Mesendoderm (in vitro differentiated cells): Measurements from ENCODE around the gene SMIM38.

Experiments used
- DNase-seq: peaks from one replicate; pipeline ENCODE4 v3.0.0; 2013
- H2AK5ac ChIP-seq: 2 replicates; pipeline ENCODE4 v1.6.1; 2013; ENCODE audit warnings: low read length, inconsistent platforms
- H2BK120ac ChIP-seq: 2 replicates; pipeline ENCODE4 v1.6.1; 2013; ENCODE audit warnings: low read depth, mild to moderate bottlenecking, low read length, moderate library complexity, mixed read lengths
- H2BK15ac ChIP-seq: replicated peaks from 2 replicates; pipeline ENCODE4 v1.6.1; 2013; ENCODE audit warnings: low read depth, mild to moderate bottlenecking, moderate library complexity
- H2BK5ac ChIP-seq: 2 replicates; pipeline ENCODE4 v1.6.1; 2013; ENCODE audit warnings: low read length, inconsistent platforms
- H3K18ac ChIP-seq: 2 replicates; pipeline ENCODE4 v1.6.1; 2013; ENCODE audit warnings: mild to moderate bottlenecking, low read length, mixed read lengths
- H3K23ac ChIP-seq: one replicate; pipeline ENCODE4 v1.6.1; 2013; ENCODE audit warnings: low read length
- H3K27ac ChIP-seq: 2 replicates; pipeline ENCODE4 v1.5.1; 2013; ENCODE audit warnings: low read depth, mild to moderate bottlenecking, inconsistent platforms, low read length, moderate library complexity
- H3K27me3 ChIP-seq: 2 replicates; pipeline ENCODE4 v1.6.1; 2013; ENCODE audit warnings: low read length, control low read depth, mild to moderate bottlenecking, inconsistent platforms; ENCODE audit not compliant: insufficient read depth, poor library complexity
- H3K36me3 ChIP-seq: 2 replicates; pipeline ENCODE4 v1.6.1; 2013; ENCODE audit warnings: low read length, inconsistent platforms; ENCODE audit not compliant: control insufficient read depth, insufficient read depth
- H3K4ac ChIP-seq: one replicate; pipeline ENCODE4 v1.6.1; 2013; ENCODE audit warnings: low read depth, mild to moderate bottlenecking, low read length, moderate library complexity
- H3K4me1 ChIP-seq: 2 replicates; pipeline ENCODE4 v1.6.1; 2013; ENCODE audit warnings: low read depth, low read length, inconsistent platforms; ENCODE audit not compliant: control insufficient read depth
- H3K4me2 ChIP-seq: 2 replicates; pipeline ENCODE4 v1.6.1; 2013; ENCODE audit warnings: low read length
- H3K4me3 ChIP-seq: 2 replicates; pipeline ENCODE4 v1.5.1; 2013; ENCODE audit warnings: mild to moderate bottlenecking, low read length
- H3K56ac ChIP-seq: one replicate; pipeline ENCODE4 v1.6.1; 2013; ENCODE audit warnings: low read length
- H3K79me1 ChIP-seq: 2 replicates; pipeline ENCODE4 v1.6.1; 2013; ENCODE audit warnings: low read length, inconsistent platforms
- H3K79me2 ChIP-seq: 2 replicates; pipeline ENCODE4 v1.6.1; 2013; ENCODE audit warnings: mild to moderate bottlenecking, low read length; ENCODE audit not compliant: control insufficient read depth, insufficient read depth
- H3K9ac ChIP-seq: 2 replicates; pipeline ENCODE4 v1.6.1; 2013; ENCODE audit warnings: low read length, inconsistent platforms
- H4K5ac ChIP-seq: one replicate; pipeline ENCODE4 v1.6.1; 2013; ENCODE audit warnings: low read length
- H4K8ac ChIP-seq: one replicate; pipeline ENCODE4 v1.6.1; 2013; ENCODE audit warnings: low read depth, mild to moderate bottlenecking, control low read depth, low read length, moderate library complexity
- WGBS: extraction: QIAGEN DNeasy Blood & Tissue Kit; methylation state at CpG from one replicate; pipeline ENCODE4 v1.1.7; 2013; ENCODE audit warnings: low lambda C conversion rate, missing lambda C conversion rate; ENCODE audit not compliant: insufficient coverage; ENCODE audit errors: extremely low coverage; 5-methylcytosine and 5-hydroxymethylcytosine counted together

Gene SMIM38

DNA sequence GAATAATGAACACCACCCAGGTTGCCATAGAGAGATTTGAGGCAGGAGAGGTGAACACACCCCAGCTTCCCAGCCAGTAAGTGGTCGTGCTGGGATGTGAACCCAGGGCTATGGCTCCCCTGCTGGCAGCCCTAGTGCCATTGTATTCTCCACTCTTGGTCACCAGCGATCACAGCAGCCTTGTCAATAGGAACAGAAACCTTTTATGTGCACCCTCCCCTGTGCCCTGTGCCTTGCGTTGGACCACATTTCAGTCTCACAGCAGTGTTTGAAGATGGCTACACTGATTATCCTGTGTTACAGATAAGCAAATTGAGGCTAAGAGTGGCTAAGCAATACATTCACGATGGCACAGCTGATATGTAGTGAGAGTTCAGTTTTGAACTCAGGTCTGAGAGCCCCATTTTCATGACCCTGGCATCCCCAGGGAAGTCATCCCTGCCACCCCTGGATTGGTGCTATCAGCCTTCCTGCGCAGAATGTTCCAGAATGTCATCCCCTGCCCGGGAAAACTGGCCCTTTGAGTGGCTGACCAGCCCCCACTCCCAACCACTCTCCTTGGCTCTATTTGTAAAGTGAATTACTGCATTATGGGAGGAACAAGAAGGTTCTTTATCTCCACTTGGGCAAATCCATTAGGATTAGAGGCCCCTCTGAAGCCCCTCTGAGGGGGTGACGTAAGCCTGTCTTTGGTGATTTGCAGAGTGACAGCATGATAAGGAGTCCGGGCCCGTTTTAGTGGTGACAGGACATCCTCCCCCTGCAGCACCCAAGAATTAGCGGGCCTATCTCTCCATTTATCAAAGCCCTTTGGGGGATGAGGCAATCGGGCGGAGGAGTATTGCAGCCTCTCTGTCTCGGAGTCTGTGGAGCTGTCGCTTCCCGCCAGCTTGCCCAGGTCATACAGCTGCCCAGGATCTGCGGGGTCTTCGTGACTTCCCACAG, 30.9 kb downstream of the SMIM38 start:
- no peak overlapping the region for H4K8ac ChIP-seq
- H2BK5ac ChIP-seq = no peak overlapping the region
- no peak overlapping the region for H3K27ac ChIP-seq
- H4K5ac ChIP-seq = no peak overlapping the region
- H3K56ac ChIP-seq = no peak overlapping the region
- H3K9ac ChIP-seq = no peak overlapping the region
- H3K23ac ChIP-seq = no peak overlapping the region
- no peaks in the 10 kb centered on the region for H3K79me2 ChIP-seq
- H2BK15ac ChIP-seq = no peak overlapping the region
- WGBS = no CpG with 5 or more reads among the region's 17 CpGs
- no peak overlapping the region for H3K4me3 ChIP-seq
- H3K4ac ChIP-seq = no peak overlapping the region
- H3K79me1 ChIP-seq = no peaks in the 10 kb centered on the region
- H2BK120ac ChIP-seq = no peak overlapping the region
- no peaks in the 10 kb centered on the region for H3K27me3 ChIP-seq
- no peaks in the 10 kb centered on the region for H3K36me3 ChIP-seq
- no peak overlapping the region for H2AK5ac ChIP-seq
- DNase-seq = no peak
- H3K4me2 ChIP-seq = no peak overlapping the region
- H3K18ac ChIP-seq = no peak overlapping the region
- no peaks in the 10 kb centered on the region for H3K4me1 ChIP-seq

DNA sequence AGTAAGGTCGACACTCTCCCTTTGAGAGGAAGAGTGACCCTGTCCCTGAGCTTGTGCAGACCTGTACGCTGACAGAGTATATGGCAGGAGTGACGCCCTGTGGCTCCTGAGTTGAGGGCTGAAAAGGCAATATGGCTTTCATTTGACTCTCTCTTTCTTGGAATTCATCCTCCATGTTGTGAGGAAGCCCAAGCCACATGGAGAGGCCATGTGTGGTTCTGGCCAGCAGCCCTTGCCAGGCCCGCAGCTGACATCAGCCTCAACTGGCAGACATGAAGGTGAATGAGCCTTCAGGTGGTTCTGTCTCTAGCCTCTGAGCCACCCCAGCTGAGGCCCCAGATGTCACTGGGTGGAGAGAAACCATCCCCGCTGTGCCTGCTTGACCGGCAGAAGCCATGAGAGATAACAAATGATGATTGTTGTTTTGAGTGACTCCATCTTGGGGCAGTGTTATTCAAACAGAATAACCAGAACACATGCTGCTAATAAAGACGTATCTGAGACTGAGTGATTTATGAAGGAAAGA, 31.9 kb downstream of the SMIM38 start:
- Histone ChIP-seq H2BK5ac (no peak overlapping the region), H3K27ac (no peak overlapping the region), H4K8ac (no peak overlapping the region), H3K4me1 (no peaks in the 10 kb centered on the region), H4K5ac (no peak overlapping the region), H3K9ac (no peak overlapping the region), H3K23ac (no peak overlapping the region), H3K4me2 (no peak overlapping the region), H3K27me3 (no peaks in the 10 kb centered on the region), H3K79me1 (no peaks in the 10 kb centered on the region), H2BK120ac (no peak overlapping the region), H3K36me3 (no peaks in the 10 kb centered on the region), H2AK5ac (no peak overlapping the region), H3K4ac (no peak overlapping the region), H3K4me3 (no peak overlapping the region), H3K56ac (no peak overlapping the region), H3K18ac (no peak overlapping the region), H2BK15ac (no peak overlapping the region), H3K79me2 (no peaks in the 10 kb centered on the region)
- no peak for DNase-seq
- WGBS = no CpG with 5 or more reads among the region's 7 CpGs

GRCh38 chr11:69189059-69189458, 33.3 kb downstream of the SMIM38 start:
- H3K18ac ChIP-seq = no peak overlapping the region
- no peak overlapping the region for H2BK15ac ChIP-seq
- no peak overlapping the region for H3K4me3 ChIP-seq
- H4K8ac ChIP-seq = no peak overlapping the region
- no peak overlapping the region for H3K4ac ChIP-seq
- no peaks in the 10 kb centered on the region for H3K27me3 ChIP-seq
- no peak overlapping the region for H3K23ac ChIP-seq
- no peak overlapping the region for H3K9ac ChIP-seq
- no peak overlapping the region for H3K27ac ChIP-seq
- H3K79me1 ChIP-seq = no peaks in the 10 kb centered on the region
- H3K79me2 ChIP-seq = no peaks in the 10 kb centered on the region
- no peaks in the 10 kb centered on the region for H3K4me1 ChIP-seq
- no peak overlapping the region for H2BK5ac ChIP-seq
- no peaks in the 10 kb centered on the region for H3K36me3 ChIP-seq
- DNase-seq = no peak
- no peak overlapping the region for H2AK5ac ChIP-seq
- no peak overlapping the region for H3K56ac ChIP-seq
- H3K4me2 ChIP-seq = no peak overlapping the region
- no CpG with 5 or more reads among the region's 3 CpGs for WGBS
- no peak overlapping the region for H4K5ac ChIP-seq
- no peak overlapping the region for H2BK120ac ChIP-seq

- Histone ChIP-seq H3K27me3 (no peaks in the 10 kb centered on the region), H4K8ac (no peak overlapping the region), H2AK5ac (no peak overlapping the region), H3K36me3 (no peaks in the 10 kb centered on the region), H3K79me1 (no peaks in the 10 kb centered on the region), H3K4me1 (no peaks in the 10 kb centered on the region), H3K56ac (no peak overlapping the region), H3K4ac (no peak overlapping the region), H2BK15ac (no peak overlapping the region), H3K79me2 (no peaks in the 10 kb centered on the region), H3K4me3 (no peak overlapping the region), H2BK120ac (no peak overlapping the region), H2BK5ac (no peak overlapping the region), H3K4me2 (no peak overlapping the region), H4K5ac (no peak overlapping the region), H3K23ac (no peak overlapping the region), H3K9ac (no peak overlapping the region), H3K27ac (no peak overlapping the region), H3K18ac (no peak overlapping the region)
- WGBS = no CpG with 5 or more reads among the region's 18 CpGs
- no peak for DNase-seq
These were observed 35.2 kb downstream of the SMIM38 start for GRCh38 chr11:69190796-69191536.

GRCh38 chr11:69192301-69192721, 36.6 kb downstream of the SMIM38 start:
- Histone ChIP-seq H3K4ac (no peak overlapping the region), H2BK5ac (no peak overlapping the region), H2BK15ac (no peak overlapping the region), H4K8ac (no peak overlapping the region), H3K18ac (no peak overlapping the region), H3K79me2 (no peaks in the 10 kb centered on the region), H3K27me3 (no peaks in the 10 kb centered on the region), H2AK5ac (no peak overlapping the region), H3K9ac (no peak overlapping the region), H3K27ac (no peak overlapping the region), H3K4me1 (no peaks in the 10 kb centered on the region), H3K36me3 (no peaks in the 10 kb centered on the region), H3K4me2 (no peak overlapping the region), H3K4me3 (no peak overlapping the region), H3K79me1 (no peaks in the 10 kb centered on the region), H4K5ac (no peak overlapping the region), H3K23ac (no peak overlapping the region), H3K56ac (no peak overlapping the region), H2BK120ac (no peak overlapping the region)
- no CpG with 5 or more reads among the region's 17 CpGs for WGBS
- DNase-seq = no peak
